Measurements from ENCODE around the gene PDE3B.

Gene PDE3B

DNA sequence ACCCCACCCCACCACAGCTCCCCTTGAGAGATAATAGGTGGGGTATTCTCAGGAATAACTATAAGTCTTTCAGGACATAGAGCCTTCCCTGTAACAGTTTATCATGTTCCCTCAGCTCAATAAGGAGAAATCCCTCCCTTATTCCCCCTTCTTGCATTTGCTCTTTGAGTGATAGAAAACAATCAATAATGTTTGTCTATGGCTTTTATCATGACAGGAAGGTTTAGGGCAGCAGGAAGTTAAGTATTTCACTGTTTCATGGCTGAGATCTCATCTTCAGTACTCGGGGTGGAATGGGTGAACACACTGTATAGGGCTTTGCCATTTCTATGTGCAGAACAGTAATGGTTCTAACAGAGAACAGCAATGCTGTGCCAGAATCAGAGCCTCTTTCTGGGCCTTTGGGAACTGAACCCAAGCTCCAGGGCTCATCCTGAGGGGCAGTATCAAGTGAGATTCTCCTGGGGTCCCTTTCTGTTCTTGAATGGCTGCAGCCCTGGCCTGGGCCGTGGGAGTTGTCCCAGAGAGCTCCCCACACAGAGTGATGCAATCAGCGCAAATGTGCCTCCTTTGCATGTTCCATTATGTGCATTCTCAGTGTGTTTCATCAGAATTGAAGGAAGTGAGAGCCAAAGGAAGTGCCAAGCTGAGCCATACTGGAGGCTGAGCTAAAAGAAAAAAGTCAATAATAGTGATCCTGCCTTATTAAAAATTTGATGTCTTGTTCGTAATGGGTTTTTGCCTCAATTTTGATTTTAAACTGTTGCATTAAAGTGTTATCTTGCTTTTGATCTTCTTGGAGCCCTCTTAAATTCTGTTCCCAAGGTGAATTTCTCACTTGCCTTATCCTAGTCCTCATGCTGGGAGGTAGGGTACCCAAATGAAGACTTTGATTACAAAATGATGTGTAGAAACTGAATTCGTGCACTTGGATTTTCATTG is 251.3 kb downstream of the PDE3B start:
- TF ChIP-seq POLR2A (IDR thresholded peaks at IDR 0.05; ENCODE audit: low read length) (no peak), GATA1 (IDR thresholded peaks at IDR 0.05; ENCODE audit: low read depth, low read length) (no peak)
- peak; percentile 42 to 80 for DNase-seq

DNA sequence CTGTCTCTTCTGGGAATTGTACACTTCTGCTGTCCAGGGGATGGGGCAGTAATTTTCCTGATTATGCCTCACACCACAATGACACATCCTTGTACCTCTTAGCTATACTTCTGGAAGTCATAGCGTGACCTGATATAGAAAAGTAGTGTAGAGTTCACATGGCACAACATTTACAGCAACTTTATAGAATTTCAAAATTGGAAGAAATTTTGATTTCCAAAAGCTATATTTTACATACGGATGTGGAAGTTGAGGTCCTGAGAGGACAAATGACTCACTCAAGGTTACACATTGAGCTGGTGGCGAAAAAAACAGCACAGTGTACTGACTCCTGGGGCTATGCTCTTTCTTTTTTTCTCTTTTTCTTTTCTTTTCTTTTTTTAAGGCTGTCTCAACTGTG is 254.8 kb downstream of the PDE3B start:
- no peak for DNase-seq
- TF ChIP-seq POLR2A (IDR thresholded peaks at IDR 0.05; ENCODE audit: low read length) (no peak), GATA1 (IDR thresholded peaks at IDR 0.05; ENCODE audit: low read depth, low read length) (no peak)

DNA sequence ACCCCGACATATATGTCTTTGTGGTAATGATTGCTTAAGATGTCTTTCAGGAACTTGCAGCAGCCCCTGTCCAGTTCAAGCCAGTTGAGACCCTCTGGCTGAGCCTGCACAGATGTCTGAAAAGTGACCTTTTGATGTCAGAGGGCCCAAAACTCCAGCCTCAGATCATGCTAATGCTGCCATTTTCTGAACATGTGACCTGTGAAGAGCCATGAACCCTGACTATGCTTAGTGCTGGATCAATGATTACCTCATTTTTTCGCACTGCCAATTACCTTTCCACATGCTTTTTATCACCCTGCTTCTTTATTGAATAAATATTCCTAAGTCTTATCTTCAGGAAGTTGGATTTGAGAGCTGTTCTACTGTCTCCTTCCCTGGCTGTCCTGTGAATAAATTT is 255.3 kb downstream of the PDE3B start:
- no peak for DNase-seq
- TF ChIP-seq POLR2A (IDR thresholded peaks at IDR 0.05; ENCODE audit: low read length), result no peak
- TF ChIP-seq GATA1 (IDR thresholded peaks at IDR 0.05; ENCODE audit: low read depth, low read length), result no peak

DNA sequence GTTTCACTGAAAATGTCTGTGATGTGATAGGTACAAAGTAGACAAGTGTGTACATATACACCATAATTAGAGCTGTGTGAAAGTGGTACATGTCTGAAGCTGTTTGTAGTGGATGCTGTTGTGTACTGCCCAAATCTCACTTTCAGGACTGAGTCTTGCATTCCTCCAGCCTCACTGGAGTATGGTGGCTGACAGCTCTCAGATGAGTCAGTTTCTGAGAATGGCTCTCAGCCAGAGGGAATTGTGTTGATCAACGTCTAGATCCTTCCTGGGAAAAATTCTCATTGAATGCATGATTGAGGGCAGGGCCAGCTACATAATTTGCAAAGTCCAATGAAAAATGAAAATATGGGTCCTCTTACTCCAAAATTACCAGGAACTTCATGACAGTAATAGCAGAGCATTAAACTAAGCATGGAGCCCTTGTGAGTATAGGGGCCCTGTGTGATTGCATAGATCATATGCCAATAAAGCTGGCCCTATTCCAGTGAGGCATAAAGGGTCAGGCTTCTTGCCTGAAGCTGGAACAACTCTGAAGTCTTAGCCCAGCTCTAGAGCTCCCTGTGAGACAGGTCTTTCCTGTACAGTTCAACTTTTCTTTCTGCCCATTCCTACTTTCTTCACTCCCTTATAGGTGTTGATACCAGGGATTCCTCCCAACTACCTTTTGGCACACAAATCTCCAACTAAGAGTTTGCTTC is 259.2 kb downstream of the PDE3B start:
- DNase-seq, result no peak
- TF ChIP-seq POLR2A (IDR thresholded peaks at IDR 0.05; ENCODE audit: low read length) (no peak), GATA1 (IDR thresholded peaks at IDR 0.05; ENCODE audit: low read depth, low read length) (no peak)

DNA sequence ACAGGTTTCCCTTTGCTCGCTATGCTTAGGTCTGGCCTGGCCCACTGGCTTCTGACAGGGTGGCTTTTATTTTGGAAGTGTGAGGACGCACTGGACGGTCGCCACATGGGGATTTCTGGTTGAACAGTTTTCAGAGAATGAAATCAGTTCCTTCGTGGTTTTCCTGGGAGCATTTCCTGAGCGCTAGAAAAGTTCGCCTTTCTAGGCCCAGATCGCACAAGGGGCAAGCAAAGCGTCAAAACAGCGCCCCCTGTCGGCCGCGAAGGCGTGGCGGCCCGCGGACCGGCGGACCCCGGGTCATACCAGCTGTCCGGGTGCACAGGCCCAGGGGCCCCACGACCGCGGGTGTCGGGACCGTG is 261.1 kb downstream of the PDE3B start:
- DNase-seq, result peak; percentile 83 to 88
- no peak for TF ChIP-seq GATA1 (IDR thresholded peaks at IDR 0.05; ENCODE audit: low read depth, low read length)
- TF ChIP-seq POLR2A (IDR thresholded peaks at IDR 0.05; ENCODE audit: low read length), result no peak

DNA sequence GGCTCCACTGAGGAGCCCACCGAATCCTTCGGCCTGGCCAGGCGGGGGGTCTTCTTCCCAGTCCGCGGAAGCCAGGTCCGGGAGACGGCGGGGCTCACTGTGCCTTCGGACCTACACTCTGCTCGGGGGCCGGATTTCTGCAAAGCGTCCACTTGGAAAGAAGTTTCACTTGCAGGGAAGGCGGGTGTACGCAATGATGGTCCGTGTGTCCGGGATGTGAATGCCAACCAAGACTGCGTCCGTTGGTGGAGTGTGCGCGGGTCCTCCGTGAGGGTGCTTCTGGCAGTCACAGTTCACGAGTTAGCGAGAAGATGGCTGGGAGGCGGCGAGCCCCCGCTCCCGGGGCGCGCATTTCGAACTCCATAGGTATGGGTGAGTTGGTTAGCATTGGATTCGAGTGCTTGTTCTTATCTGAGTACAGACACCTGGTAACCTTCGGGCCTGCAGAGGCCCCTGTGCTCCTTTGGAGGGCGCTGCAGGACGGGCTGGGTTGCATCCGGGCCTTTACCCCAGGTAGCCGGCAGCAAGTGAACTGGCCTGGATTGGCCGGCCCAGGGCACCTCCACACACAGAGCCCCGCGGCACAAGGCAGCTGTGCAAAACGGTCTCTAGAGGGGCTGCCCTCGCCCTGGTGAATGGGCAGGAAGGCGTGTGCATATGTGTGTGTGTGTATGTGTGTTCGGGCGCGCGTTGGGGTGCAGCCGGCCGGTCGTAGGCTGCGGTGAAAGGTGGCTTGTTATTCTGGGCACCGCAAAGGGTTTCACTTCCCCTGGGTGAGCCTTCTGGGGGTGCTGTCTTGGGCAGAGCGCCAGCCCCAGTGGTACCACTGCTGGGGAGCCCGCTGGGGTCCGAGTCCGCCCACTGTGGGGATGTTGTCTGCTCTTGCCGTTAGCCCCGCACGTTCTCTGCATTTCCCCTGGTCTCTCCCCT is 261.8 kb downstream of the PDE3B start:
- no peak for TF ChIP-seq GATA1 (IDR thresholded peaks at IDR 0.05; ENCODE audit: low read depth, low read length)
- peak; percentile 88 to 92 for DNase-seq

DNA sequence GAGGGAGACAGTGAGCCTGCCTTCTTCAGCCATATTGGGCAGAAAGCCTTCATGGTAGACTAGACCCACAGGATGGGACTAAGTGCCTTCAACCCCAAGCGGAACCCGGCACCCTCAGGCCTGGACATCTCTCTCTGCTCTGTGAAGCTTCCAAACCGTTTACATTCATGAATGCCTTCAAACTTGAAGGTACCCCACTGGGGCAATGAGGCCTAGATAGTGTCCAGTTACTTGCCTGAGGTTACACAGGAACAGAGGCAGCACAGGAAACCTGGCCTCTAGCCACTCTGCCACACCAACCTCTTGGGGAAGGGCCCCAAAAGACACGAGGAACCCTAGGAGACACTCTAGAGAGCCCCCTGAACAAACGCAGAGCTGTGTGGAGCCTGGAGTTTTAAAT is 263.0 kb downstream of the PDE3B start:
- no peak for DNase-seq
- TF ChIP-seq POLR2A (IDR thresholded peaks at IDR 0.05; ENCODE audit: low read length), result no peak
- TF ChIP-seq GATA1 (IDR thresholded peaks at IDR 0.05; ENCODE audit: low read depth, low read length), result no peak

DNA sequence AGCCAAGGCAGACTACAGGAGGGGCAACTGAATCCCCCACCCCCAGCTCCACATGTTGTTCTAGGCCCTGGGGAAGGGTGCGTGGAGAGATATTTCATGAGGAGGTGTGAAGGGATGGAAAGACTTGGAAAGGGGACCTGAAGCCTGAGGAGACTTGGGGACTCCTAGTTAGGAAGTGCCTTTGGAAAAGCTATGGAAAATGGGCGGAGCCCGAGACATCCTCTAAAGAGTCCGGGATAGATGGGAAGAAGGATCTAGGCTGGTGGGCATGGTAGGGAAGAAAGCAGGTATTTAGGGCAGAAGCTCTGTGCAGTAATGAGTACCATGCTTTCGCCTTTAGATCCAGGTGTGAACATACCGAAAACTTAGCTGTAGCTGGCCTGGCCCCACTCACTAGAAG is 263.4 kb downstream of the PDE3B start:
- TF ChIP-seq POLR2A (IDR thresholded peaks at IDR 0.05; ENCODE audit: low read length) (no peak), GATA1 (IDR thresholded peaks at IDR 0.05; ENCODE audit: low read depth, low read length) (no peak)

DNA sequence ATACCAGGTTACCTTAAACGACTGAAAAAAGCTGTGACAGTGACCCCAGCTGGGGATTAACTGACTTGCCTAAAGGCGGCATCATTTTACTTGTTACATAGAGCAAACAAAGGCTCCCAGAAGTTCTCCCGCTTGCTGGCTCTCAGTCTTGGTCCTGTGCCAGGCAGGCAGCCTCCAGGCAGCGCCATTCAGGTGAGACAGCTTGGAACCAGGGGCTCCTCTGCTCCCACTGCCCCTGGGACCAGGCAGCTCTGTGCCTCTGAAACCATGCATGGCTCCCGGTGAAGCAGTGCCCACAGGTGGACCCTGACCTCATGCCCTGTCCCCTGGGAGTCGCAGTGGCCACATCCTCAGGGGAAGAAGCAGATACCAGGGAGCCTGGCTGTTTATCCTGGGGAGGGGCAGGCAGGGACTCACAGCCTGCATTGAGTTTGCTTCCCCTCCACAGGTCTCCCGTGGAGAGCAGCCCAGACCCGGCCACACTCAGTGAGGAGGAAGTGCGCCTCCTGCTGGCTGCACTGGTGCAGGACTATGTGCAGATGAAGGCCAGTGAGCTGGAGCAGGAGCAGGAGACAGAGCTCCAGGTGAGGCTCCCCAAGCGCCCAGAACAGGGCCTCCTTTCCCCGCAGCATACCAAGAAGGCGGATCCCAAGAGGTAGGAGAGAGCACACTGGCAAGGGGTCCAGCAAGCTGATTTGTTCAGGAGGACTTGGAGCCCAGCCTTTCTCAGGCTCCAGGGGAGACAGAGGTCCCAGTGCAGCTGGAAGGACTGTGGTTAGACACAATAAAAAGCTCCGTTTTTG is 264.0 kb downstream of the PDE3B start:
- peak; percentile 77 to 88 for DNase-seq
- TF ChIP-seq POLR2A (IDR thresholded peaks at IDR 0.05; ENCODE audit: low read length) (no peak), GATA1 (IDR thresholded peaks at IDR 0.05; ENCODE audit: low read depth, low read length) (no peak)

More for the DNA sequence above, 263.4 kb downstream of the PDE3B start:
- no peak for DNase-seq

DNA sequence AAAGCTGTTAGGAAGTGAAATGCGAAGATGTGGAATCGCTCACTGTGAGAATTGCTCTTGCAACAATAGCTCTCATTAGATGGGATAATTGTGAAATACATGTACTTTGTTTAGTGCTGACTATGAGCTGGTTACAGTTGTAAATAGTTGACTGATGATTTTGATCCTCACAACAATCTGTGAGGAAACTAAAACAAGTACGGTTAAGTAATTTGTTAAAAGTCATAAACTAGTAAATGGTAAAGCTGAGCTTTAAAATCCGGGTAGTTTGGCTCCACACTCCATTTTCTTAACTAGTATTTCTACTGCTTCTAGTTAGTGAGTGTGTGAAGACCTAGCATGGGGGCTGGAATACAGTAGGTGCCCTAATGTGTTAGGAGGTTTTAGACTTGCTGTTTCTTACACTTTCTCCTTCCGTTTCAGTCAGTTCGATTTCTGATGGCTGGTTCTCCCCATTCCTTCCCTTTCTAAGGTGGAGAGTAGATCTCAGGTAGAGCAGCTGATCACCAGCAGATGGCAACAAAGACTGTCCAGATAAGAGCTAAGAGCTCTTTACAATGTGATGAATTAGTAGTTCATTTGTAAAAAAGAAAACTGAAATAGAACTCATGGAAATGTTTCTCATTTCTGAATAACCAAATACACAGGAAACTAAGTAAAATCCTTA is 264.7 kb downstream of the PDE3B start:
- peak; percentile 22 to 39 for DNase-seq
- TF ChIP-seq GATA1 (IDR thresholded peaks at IDR 0.05; ENCODE audit: low read depth, low read length), result no peak

DNA sequence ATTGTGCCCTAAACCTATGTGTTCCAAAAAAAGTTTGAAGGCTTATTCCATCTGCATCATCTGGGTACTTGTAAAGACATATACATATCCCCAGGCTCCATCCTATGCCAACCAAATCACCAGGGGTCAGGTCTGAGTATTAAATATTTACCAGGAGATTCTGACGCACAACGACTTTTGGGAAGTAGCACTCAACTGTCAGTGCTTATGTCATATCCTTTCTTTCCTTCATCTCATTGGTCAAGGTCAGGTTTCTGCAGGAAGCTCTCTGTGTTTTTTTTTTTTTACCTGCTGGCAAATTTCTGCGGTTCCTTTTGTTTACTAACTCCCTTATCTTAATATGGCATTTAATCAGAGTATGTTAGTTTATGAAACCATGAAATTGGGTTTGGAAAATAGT is 270.9 kb downstream of the PDE3B start:
- TF ChIP-seq GATA1 (IDR thresholded peaks at IDR 0.05; ENCODE audit: low read depth, low read length), result no peak
- no peak for TF ChIP-seq POLR2A (IDR thresholded peaks at IDR 0.05; ENCODE audit: low read length)
- no peak for DNase-seq

DNA sequence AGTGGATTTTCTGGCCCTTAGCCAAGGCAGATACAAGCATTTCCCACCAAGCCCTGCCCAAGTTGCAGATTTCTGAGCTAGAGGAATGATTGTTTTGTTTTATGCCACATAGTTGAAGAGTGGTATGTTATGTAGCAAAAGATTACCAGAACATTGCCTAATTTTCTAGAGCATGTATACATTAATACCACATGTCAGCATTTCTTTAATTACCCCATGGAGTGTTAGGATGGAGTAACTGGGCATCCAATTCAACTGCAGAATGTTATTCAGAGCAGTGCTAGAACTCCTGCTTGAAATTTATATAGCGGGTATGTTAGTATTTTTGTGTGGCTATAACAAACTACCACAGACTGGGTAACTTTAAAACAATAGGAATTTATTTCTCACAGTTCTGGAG is 272.8 kb downstream of the PDE3B start:
- no peak for DNase-seq

More for the DNA sequence above, 272.8 kb downstream of the PDE3B start:
- TF ChIP-seq GATA1 (IDR thresholded peaks at IDR 0.05; ENCODE audit: low read depth, low read length) (no peak), POLR2A (IDR thresholded peaks at IDR 0.05; ENCODE audit: low read length) (no peak)
